Heart left ventricle (tissue), 16 donors: Measurements from ENCODE around the gene CLEC19A. TPM values are rescaled to one million over a fixed set of nuclear protein-coding genes. Genes with fewer than 3 reads are reported as not detected.

ENCODE experiments used
- ATAC-seq, 4 donors: fragments of 200-7000 bp; cut with Tn5 transposase; one replicate each; pipeline ENCODE4 v1.9.1; 2020 to 2022; ENCODE audit warnings: moderate library complexity in 4 of 4, mild to moderate bottlenecking in 3 of 4, moderate number of reproducible peaks in 1 of 4
- DNase-seq, 5 donors: peaks; one replicate each; pipeline ENCODE4 v3.0.0-alpha.2; 2020
- H3K27ac ChIP-seq, 12 donors: fragments of 200-600 bp; sonication (generic) in 4 of 12; one replicate each; pipeline versions ENCODE4 v1.5.0 to v1.8.0; 2016 to 2022; ENCODE audit warnings: mild to moderate bottlenecking in 2 of 12
- H3K27me3 ChIP-seq, 9 donors: fragments of 200-600 bp; sonication (generic) in 2 of 9; one replicate each; pipeline versions ENCODE4 v1.5.1 to v1.8.0; 2016 to 2022; ENCODE audit warnings: mild to moderate bottlenecking in 3 of 9
- H3K36me3 ChIP-seq, 9 donors: fragments of 200-600 bp; sonication (generic) in 2 of 9; one replicate each; pipeline versions ENCODE4 v1.5.0 to v1.8.0; 2018 to 2022; ENCODE audit warnings: mild to moderate bottlenecking in 2 of 9
- H3K4me1 ChIP-seq, 12 donors: fragments of 200-600 bp; sonication (generic) in 4 of 12; one replicate each; pipeline versions ENCODE4 v1.5.0 to v1.8.0; 2016 to 2022; ENCODE audit warnings: mild to moderate bottlenecking in 3 of 12
- H3K4me3 ChIP-seq, 12 donors: fragments of 200-600 bp; sonication (generic) in 4 of 12; one replicate each; pipeline versions ENCODE4 v1.5.0 to v1.8.0; 2017 to 2022; ENCODE audit warnings: mild to moderate bottlenecking in 9 of 12, moderate library complexity in 4 of 12
- H3K9me3 ChIP-seq, 12 donors: fragments of 200-600 bp; sonication (generic) in 4 of 12; one replicate each; pipeline versions ENCODE4 v1.5.0 to v1.8.0; 2016 to 2022; ENCODE audit warnings: mild to moderate bottlenecking in 1 of 12
- CTCF ChIP-seq, 12 donors: fragments of 200-600 bp; sonication (generic) in 4 of 12; IDR thresholded peaks; one replicate each; pipeline versions ENCODE4 v1.5.0 to v1.8.0; 2018 to 2022; ENCODE audit warnings: antibody characterized with exemption in 12 of 12, mild to moderate bottlenecking in 5 of 12
- POLR2A ChIP-seq, 2 donors: fragments of 450-650 bp; IDR thresholded peaks; one replicate each; pipeline ENCODE4 v1.6.1; 2017; ENCODE audit warnings: antibody characterized with exemption in 2 of 2, mild to moderate bottlenecking in 2 of 2, moderate library complexity in 2 of 2
- WGBS, 4 donors: extraction: QIAGEN DNeasy Blood & Tissue Kit in 2 of 4; methylation state at CpG; one replicate each; pipeline versions ENCODE4 v1.1.5 to v1.1.7; 2013 to 2018; 5-methylcytosine and 5-hydroxymethylcytosine counted together
- intact Hi-C, 10 donors: fragments of 100-400 bp; cut with DNase I; formaldehyde crosslinking; loops; one replicate each; pipeline versions ENCODE4 v1.11.1 to v1.14.2; 2022
- polyA plus RNA-seq, 2 donors: library from polyadenylated mRNA; stranded (reverse); fragments of 200-250 nt; gene quantifications; one replicate each; pipeline ENCODE4 v1.2.3, GENCODE V29; 2013
- total RNA-seq, 9 donors: library from RNA; depleted of rRNA in 2 of 9; stranded (reverse); fragments of >200 nt in 2 of 9; fragmentation: NEBNext Ultra II Directional in 3 of 9; extraction: Animal tissue kit (Norgen Biotek cat#: 25700) in 3 of 9; gene quantifications; one replicate each; pipeline versions ENCODE4 v1.1.0 to v1.2.4, GENCODE V29; 2016 to 2023
- donor health status: ischemic (EF 13 %, LVEDD 7.1; RV severe dilation, severe dysfunction).
- donor health status: healthy with polysubstance abuse.
- donor health status: DM: no; HTN: yes; CAD: no.
- donor health status: DM: no; HTN: no; CAD: no.
- donor health status: ischemic (EF 25% LVEDD 6.9; RV normal size, moderate dysfunction).
- donor health status: ischemic (EF 25% LVEDD 5.7; RV mildly dilated, moderate dysfunction).
- donor health status: healthy.
- donor health status: DM: yes; HTN: yes; CAD: no.
- donor health status: ischemic (EF 35%, LVEDD 5.7; RV mildly dilated, moderate dysfunction).
- donor health status: nonischemic (EF 11% LVEDD 7.7; RV severe dilation, severe dysfunction).
- donor health status: DM: yes; HTN: yes; CAD: no.
- donor health status: PGD.
- donor health status: ischemic (EF 29% LVEDD 5.4; RV normal size, mild dysfunction).
- donor health status: nonischemic (EF 23%, LVEDD 6.1; RV moderate dilation, normal function).

The CLEC19A gene
- total and polyA plus RNA-seq, 11 donors: not detected

GRCh38 chr16:19359556-19359955 is 74.0 kb downstream of the CLEC19A start:
- TF ChIP-seq CTCF (IDR thresholded peaks at IDR 0.05) (no peak), POLR2A (IDR thresholded peaks at IDR 0.05) (no peak)
- WGBS, 4 donors: 88 to 98% (median 94%) methylated on average over 2 of the region's 2 CpGs
- no peaks in the 10 kb centered on the region for H3K36me3 ChIP-seq
- intact Hi-C loops: no loop called here
- peaks cover 0 to 7% (median 0%) of the 10 kb centered on the region in 9 donors for H3K27me3 ChIP-seq
- no peak overlapping the region for H3K4me3 ChIP-seq
- ATAC-seq (no peak), DNase-seq (no peak)
- H3K9me3 ChIP-seq: peaks cover 0 to 2% (median 0%) of the 10 kb centered on the region in 12 donors
- H3K27ac ChIP-seq: no peak overlapping the region
- no peaks in the 10 kb centered on the region for H3K4me1 ChIP-seq

Other genes with a start within 250 kb of the CLEC19A start
- 10 to 100 TPM; 24.9 to 45.1 (median 39.5) TPM for gene COQ7, start 218.1 kb upstream of the CLEC19A start, total RNA-seq
- gene COQ7, start 218.1 kb upstream of the CLEC19A start, polyA plus RNA-seq: 10 to 100 TPM; 23.9 to 26.1 TPM
- gene ITPRIPL2, start 171.8 kb upstream of the CLEC19A start, total RNA-seq: 10 to 100 TPM; 11.0 to 43.2 (median 16.3) TPM
- gene ITPRIPL2, start 171.8 kb upstream of the CLEC19A start, polyA plus RNA-seq: 1 to 10 TPM; 3.1 to 7.2 TPM
- gene SYT17, start 117.5 kb upstream of the CLEC19A start, total RNA-seq: 1 to 10 TPM in 3 of 9 donors, under 1 TPM in 6; 0.23 to 5.2 (median 0.76) TPM
- gene SYT17, start 117.5 kb upstream of the CLEC19A start, polyA plus RNA-seq: under 1 TPM; 0.38 to 0.53 TPM
- 1 to 10 TPM in 1 of 9 donors, not detected in 8; 1.8 TPM for gene TMC5, start 132.2 kb downstream of the CLEC19A start, total RNA-seq
- not detected for gene TMC5, start 132.2 kb downstream of the CLEC19A start, polyA plus RNA-seq
- gene GDE1, start 236.4 kb downstream of the CLEC19A start, total RNA-seq: 100 to 1,000 TPM in 5 of 9 donors, 10 to 100 TPM in 4; 77.7 to 134 (median 109) TPM
- 10 to 100 TPM; 53.3 to 80.9 TPM for gene GDE1, start 236.4 kb downstream of the CLEC19A start, polyA plus RNA-seq
- 10 to 100 TPM in 3 of 9 donors, 1 to 10 TPM in 6; 5.6 to 13.5 (median 8.7) TPM for gene CCP110, start 238.2 kb downstream of the CLEC19A start, total RNA-seq
- 1 to 10 TPM; 3.1 to 5.3 TPM for gene CCP110, start 238.2 kb downstream of the CLEC19A start, polyA plus RNA-seq